Renal cortex interstitium (tissue), 11 donors: ENCODE measurements around the gene HSF5. TPM values are rescaled to one million over a fixed set of nuclear protein-coding genes. Genes with fewer than 3 reads are reported as not detected.
"Not testable (repeated sequence)": the region's sequence is repeated elsewhere in the genome, so short reads cannot be mapped to it uniquely, and the experiment has no call there.

Experiments
- DNase-seq, 11 donors: peaks; one replicate each; pipeline ENCODE4 v3.0.0-alpha.2; 2013; ENCODE audit warnings: low read depth in 9 of 11, low spot score in 4 of 11; ENCODE audit errors: extremely low read depth in 1 of 11
- polyA plus RNA-seq, 3 donors: library from polyadenylated mRNA; unstranded; fragments of 120-200 nt; gene quantifications; one replicate each; pipeline ENCODE4 v1.2.1, GENCODE V29; 2013; ENCODE audit not compliant: insufficient read length in 3 of 3

Gene HSF5
- polyA plus RNA-seq, 3 donors: 0.37 to 0.50 (median 0.41) TPM

- peak; percentile 97 to 100 (median 100) for DNase-seq
Observed at GRCh38 chr17:58517928-58518609, 29.9 kb upstream of the HSF5 start.

DNA sequence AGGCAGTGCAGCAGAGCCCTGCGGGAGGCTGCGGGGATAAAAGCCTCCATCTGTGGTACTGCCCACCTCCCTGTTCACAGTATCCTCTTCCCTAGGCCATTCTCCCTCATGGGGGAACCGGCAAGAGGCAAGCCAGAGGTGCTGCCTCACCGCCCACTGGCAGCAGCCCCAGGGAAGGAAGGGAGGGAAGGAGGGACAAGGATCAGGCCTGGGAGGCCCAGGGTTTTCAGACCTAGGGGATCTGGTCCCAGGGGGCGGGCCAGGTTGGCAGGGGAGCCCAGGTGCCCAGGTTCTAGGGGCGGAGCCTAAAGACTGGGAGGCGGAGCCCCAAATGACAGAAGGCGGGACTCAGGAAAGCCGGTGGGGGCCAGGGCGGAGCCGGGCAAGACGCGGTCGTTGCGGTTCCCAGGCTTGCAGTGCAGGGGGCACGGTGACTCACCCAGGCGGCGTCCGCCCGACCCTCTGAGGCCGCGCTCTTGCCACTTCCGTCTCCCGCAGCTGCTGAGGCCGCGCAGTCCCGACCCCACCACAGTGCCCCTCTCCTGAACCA lies 29.2 kb upstream of the HSF5 start:
- peak in 2 of 11 donors; percentile 62 to 65 for DNase-seq

DNA sequence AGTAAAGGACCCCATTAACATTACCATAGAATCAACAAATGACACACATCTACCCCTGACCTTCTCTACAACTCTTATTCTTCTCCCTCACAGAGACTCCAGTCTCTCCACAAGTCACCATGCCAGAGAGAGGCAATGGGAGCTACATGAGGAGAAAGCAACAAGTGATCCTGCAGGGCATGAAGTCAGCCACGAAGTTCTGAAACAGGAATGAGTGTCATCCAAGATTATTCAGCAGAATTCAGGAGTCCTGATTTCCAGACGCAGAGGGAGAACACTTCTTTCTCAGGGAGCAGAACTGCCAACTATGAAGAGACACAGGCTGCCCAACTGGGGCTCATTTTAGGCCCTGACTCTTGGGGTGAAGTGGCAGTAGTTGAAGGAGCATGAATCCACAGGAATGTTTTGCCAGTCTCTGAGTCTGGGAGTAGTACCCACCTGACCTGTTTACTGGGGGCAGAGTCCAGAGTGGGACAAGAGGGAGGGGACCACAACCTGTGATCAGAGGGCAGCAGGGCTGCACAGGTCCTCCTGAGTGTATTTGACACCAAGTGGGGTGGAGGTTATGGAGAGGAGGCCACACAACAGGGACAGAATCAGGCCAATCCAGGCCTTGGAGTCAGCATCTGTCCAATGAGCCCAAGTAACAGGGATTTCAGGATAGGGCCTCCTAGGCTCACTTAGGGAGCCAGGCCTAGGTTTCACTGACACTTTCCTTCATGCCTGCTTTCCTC lies 28.6 kb upstream of the HSF5 start:
- no peak for DNase-seq

DNA sequence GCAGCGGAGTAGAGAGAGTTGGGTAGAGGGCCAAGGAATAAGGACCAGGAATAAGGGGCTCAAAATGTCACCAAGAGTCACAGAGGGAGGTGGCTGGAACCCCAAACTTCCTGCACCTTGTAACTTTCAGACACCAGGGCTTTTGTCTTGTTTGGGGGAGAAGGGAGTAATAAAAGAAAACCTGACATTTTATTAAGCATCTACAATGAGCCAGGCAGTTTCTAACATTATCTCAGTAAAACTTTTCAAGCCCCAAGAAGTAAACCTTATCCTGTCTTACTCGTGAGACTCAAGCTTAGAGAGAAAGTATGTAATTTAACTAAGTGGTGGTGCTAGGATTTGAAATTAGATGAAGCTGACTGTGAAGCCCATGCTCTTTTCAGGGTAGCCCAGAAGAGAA lies 27.1 kb upstream of the HSF5 start:
- DNase-seq: no peak

DNA sequence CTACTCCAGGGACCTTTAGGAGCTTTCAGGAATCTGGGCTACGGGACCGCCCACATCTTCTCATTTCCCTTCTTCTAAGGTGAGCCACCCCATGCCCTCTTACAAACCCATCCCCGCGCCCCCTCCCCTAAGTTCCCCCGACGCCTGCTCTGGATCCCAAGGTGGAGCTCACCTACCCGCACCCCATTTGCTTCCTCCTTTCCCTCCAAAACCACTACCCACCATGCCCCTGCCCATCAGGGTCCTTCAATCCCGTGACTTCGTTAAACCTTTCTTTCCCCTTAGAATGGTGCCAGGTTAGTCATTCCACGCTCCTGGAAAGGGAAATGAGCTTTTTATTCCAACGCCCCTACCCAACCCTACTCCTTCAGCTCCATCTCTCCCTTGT lies 26.6 kb upstream of the HSF5 start:
- DNase-seq: no peak

DNA sequence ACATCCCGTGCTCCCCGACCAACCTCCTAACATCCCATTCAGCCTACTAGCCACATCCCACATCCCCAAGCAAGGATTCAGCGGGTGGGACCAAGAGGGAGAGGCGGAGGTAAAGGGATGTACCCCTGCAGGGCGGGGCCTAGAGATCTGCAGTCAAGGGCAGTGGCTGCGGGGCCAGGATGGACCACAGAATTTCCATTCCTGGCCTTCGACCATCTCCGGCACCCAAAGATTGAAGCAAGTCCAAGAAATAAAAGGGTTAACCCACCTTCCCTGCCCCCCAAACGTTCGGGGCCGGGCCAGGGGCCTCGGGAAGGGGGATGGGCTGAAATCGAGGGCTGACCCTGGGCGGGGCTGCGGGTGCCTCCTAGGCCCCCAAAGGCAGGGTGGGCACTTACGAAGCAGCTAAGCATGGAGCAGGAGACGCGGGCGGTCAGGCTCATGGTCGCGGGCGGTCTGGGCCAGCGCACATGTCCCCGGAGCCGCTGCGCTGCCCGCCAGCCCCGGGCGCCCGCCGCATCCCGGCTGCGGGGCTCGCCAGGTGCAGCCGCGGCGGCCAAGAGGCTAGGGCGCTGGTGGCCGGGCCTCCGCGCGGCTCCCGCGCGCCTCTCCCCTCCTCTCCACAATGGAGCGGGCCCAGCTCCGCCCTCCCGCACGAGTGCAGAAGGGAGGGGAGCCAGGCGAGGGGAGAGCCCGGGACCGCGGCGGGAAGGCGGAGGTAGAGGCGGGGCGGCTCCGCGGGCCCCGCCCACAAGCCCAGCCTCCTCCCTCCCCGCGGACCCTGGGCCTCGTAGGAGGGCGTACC lies 26.0 kb upstream of the HSF5 start, which contains the start of gene MTMR4:
Gene MTMR4 (minus strand): TSS at position 674 of the 805 bp plus-strand sequence. CDS start 231 bp downstream, at position 443.
- DNase-seq: peak in 9 of 11 donors; percentile 63 to 85 (median 77)

DNA sequence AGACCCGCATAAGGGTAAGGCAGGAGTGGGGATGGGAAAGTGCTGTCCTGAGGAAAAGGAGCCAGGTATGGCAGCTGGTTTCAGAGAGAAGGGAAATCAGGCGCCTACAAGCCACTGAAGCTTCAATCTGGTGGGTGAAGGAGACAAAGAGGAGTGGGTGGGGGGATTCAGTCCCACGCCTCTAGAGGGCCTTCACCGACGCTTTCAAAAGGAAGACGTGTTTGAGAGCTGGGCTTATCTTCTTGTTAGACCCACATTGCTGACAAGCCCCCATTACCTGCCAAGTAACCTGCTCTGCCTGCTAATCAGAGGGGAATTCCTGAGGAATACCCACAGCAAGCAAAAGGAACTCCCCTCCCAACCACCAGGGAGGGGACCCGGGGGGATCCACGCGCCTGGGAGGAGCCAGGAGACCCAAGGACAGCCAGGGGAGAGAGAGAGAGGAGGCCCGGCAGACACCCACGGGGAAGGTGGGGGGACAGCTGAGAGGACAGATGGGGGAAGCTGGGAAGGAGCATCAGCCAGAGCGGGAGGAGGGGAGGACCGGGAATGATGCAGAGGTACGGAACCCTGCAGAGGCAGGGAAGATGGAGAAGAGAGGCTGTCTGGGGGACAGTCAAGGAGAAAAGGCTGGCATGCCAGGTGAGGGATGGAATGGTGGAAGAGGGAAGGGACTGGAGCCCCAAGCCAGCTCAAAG lies 25.2 kb upstream of the HSF5 start:
- no peak for DNase-seq

GRCh38 chr17:58510075-58510474 lies 21.9 kb upstream of the HSF5 start:
- DNase-seq: no peak

DNA sequence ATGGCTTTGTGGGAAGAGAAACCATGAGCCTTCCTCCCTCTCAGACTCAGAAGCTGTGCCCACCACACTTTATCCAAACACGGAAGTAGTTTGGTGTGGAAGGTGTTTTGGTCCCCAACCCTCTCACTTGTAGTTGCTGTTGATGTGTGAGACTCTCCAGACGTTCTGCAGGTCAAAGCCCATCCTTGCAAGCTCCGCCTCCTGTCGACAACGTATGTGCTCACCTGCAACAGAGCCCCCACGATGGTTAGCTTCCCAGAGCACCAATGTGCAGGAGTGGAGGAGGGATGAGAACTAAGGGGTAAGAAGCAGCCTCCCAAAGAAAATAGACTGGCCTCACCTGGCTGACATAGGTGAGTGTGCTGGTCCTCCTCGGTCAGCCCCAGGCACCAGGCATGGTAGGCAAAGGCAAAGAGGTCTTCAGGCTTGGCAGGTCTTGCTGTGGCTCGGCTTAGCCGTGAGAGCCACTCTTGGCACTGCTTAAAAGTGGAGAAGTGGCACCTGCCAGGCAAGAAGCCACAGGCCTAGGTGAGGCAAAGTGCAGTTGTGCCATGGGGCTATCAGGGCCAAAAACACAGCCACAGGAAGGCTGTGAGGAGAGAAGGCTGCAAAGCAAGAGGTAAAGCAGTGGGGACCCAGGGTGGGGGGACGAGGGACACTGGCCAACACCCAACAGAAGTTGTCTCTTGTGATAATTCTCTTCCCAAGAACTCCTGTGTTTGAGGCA lies 20.3 kb upstream of the HSF5 start:
- DNase-seq: no peak

- DNase-seq: no peak
Observed at GRCh38 chr17:58507123-58507634, 19.0 kb upstream of the HSF5 start.

DNA sequence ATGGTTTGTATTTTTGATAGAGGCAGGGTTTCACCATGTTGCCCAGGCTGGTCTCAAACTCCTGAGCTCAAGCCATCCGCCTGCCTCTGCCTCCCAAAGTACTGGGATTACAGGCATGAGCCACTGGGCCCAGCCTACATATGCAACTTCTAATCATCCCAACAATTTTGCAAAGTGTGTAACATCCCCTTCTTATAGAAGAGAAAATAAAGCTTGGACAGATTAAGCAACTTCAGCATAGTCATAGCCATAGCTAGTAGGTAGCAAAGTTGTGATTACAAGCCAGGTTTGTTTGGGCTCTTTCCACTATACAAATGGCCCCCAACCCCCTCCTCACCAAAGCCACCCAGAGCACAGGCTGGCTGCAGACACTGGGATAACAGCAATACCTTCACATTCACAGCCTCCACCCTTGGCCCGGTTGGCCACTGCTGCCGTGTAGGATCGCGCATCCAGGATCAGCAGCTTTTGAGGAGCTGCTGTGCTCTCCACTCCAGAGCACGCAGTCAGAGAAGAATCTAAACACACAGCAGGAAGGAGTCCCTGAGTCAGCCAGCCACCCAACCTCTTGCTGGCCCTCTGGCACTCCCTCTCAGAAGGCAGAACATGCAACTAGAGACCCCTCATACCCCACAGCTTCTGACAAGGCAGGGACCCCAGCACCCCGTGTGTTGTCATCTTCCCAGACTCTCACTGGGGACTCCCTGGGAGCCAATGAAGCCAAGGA lies 18.3 kb upstream of the HSF5 start:
- DNase-seq: no peak

DNA sequence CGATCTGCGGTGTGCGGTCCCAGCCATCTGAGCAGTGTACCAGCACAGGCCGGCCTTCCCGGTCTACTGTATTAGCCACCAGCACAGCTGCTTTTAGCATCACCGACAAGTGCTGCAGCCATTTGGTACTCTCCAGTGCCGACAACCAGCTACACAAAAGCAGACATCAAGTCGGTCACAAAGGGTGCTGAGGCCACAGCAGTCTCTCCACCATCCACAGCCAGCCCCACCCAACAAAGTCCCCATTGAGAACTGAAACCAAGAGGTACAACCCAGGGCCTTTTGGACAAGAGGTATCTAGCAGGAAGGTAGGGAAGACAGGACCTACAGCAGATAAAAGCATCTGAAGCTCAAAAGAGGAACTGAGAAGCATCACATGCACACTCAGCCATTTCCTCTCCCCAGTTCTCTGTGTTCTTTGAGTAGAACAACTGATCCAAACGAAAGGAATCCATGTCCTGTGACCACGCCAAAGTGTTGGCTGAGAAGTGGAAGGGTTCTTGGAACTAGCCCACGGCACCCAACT lies 16.7 kb upstream of the HSF5 start:
- DNase-seq: no peak

DNA sequence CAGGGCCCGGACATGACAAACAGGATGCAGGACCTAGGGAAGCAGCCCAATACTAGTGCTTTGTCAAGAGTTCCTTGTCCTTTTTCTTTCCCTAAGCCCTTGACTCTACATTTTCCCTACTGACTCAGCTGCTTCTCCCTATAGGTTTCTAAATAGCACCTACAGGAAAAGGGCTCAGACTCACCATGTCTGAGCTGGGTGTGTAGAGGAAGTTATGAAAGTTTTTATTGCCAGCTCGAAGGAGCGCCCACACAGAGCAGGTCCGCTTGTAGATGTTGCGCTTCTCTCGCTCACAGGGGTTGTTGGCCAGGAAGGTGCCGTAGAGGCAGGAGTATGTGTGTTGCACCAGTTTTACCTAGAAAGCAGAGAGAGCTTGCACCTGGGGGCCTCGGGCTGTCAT lies 15.7 kb upstream of the HSF5 start:
- DNase-seq: no peak

- DNase-seq: not testable (repeated sequence)
Observed at GRCh38 chr17:58503134-58503533, 14.9 kb upstream of the HSF5 start.

- DNase-seq: no peak
Observed at GRCh38 chr17:58501451-58501850, 13.2 kb upstream of the HSF5 start.

- DNase-seq: no peak
Observed at GRCh38 chr17:58498177-58498828, 10.1 kb upstream of the HSF5 start.

- no peak for DNase-seq
Observed at GRCh38 chr17:58493506-58493905, 5.3 kb upstream of the HSF5 start.
